Measurements from ENCODE around the gene TMEM69. TPM values are rescaled to one million over a fixed set of nuclear protein-coding genes. Genes with fewer than 3 reads are reported as not detected.
"Not testable (repeated sequence)": the region's sequence is repeated elsewhere in the genome, so short reads cannot be mapped to it uniquely, and the experiment has no call there.

The TMEM69 gene
- total RNA-seq, 4 donors from 2014 or later, result 12.0 to 52.7 (median 30.8) TPM

DNA sequence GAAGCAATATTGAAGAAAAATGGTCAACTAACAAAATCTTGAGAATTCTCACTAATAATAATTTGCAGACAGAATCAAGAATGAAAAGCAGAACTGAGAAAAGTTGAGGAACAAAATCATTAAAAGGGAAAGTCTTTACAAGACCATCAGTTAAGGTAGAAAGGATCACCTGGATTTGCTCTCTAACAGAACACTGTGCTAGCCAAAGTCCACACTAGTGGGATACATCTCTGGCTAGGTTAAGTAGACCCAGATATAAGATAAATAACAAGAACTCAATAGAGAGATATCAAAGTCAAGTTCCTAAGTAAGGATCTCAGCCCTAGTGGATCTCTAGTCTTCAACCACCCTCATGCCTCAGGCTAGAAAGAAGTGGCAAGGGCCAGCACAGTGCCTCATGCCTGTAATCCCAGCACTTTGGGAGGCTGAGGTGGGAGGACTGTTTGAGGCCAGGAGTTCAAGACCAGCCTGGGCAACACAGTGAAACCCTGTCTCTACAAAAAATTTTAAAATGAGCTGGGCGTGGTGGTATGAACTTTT, 42.9 kb downstream of the TMEM69 start:
- 89 to 100% methylated on average over 1 of the region's 1 CpG for WGBS, 2 donors
- TF ChIP-seq, protein P1, sequence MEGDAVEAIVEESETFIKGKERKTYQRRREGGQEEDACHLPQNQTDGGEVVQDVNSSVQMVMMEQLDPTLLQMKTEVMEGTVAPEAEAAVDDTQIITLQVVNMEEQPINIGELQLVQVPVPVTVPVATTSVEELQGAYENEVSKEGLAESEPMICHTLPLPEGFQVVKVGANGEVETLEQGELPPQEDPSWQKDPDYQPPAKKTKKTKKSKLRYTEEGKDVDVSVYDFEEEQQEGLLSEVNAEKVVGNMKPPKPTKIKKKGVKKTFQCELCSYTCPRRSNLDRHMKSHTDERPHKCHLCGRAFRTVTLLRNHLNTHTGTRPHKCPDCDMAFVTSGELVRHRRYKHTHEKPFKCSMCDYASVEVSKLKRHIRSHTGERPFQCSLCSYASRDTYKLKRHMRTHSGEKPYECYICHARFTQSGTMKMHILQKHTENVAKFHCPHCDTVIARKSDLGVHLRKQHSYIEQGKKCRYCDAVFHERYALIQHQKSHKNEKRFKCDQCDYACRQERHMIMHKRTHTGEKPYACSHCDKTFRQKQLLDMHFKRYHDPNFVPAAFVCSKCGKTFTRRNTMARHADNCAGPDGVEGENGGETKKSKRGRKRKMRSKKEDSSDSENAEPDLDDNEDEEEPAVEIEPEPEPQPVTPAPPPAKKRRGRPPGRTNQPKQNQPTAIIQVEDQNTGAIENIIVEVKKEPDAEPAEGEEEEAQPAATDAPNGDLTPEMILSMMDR (IDR thresholded peaks at IDR 0.05), result no peak
- no peak for TF ChIP-seq POLR2A (IDR thresholded peaks at IDR 0.05)

DNA sequence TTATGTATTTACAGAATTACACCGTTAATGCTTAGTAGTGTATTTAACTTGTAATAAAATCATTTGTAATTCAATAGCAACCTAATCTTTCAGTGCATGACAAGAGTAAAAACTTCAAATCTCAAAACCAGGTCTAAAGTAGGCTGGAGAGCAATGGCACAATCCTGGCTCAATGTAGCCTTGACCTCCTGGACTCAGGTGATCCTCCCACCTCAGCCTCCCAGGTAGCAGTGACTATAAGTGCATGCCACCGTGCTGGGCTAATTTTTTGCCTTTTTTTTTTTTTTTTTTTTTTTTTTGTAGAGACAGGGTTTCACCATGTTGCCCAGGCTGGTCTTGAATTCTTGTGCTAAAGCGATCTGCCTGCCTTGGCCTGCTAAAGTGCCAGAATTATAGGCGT, 51.2 kb downstream of the TMEM69 start:
- peaks cover 0 to 37% (median 0%) of the 10 kb centered on the region in 3 donors for H3K36me3 ChIP-seq
- H3K4me3 ChIP-seq, result no peak overlapping the region
- no peak for TF ChIP-seq POLR2A (IDR thresholded peaks at IDR 0.05)
- TF ChIP-seq, protein P1 (IDR thresholded peaks at IDR 0.05), result no peak
- WGBS, 2 donors, result 91% methylated on average over 4 of the region's 4 CpGs
- H3K27me3 ChIP-seq, result no peaks in the 10 kb centered on the region
- no peak overlapping the region for H3K27ac ChIP-seq
- DNase-seq, result no peak
- H3K9me3 ChIP-seq, result no peaks in the 10 kb centered on the region
- intact Hi-C loops (cut with DNase I), result no loop called here
- H3K4me1 ChIP-seq, result no peaks in the 10 kb centered on the region

More for the DNA sequence above, 42.9 kb downstream of the TMEM69 start:
- Histone ChIP-seq H3K4me3 (no peak overlapping the region), H3K27ac (peak overlapping the region in 1 of 4 donors; percentile 15), H3K4me1 (peaks cover 0 to 23% (median 0%) of the 10 kb centered on the region in 3 donors), H3K27me3 (no peaks in the 10 kb centered on the region), H3K9me3 (no peaks in the 10 kb centered on the region), H3K36me3 (peaks cover 0 to 30% (median 0%) of the 10 kb centered on the region in 3 donors)
- intact Hi-C loops (cut with DNase I), result no loop called here
- no peak for DNase-seq

DNA sequence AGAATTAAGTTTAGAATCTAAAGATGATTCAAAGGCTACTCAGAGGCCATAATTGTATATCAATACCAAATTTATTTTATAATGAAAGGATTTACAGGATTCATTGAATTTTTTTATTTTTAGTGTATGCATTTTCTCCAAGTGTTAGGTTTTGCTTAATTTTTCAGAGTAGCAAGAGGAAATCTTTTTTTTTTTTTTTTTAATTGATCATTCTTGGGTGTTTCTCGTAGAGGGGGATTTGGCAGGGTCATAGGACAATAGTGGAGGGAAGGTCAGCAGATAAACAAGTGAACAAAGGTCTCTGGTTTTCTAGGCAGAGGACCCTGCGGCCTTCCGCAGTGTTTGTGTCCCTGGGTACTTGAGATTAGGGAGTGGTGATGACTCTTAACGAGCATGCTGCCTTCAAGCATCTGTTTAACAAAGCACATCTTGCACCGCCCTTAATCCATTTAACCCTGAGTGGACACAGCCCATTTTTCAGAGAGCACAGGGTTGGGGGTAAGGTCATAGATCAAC, 51.7 kb downstream of the TMEM69 start:
- H3K27me3 ChIP-seq; intact Hi-C loops (cut with DNase I); H3K4me1 ChIP-seq; DNase-seq; H3K4me3 ChIP-seq; H3K9me3 ChIP-seq; H3K27ac ChIP-seq: not testable (repeated sequence)
- 79 to 84% methylated on average over 5 of the region's 5 CpGs for WGBS, 2 donors
- H3K36me3 ChIP-seq, result peaks cover 0 to 42% (median 0%) of the 10 kb centered on the region in 3 donors

Other genes with a start within 250 kb of the TMEM69 start
- gene TESK2, start 197.0 kb upstream of the TMEM69 start, total RNA-seq, result 1 to 10 TPM; 4.2 to 8.4 (median 5.9) TPM
- 1 to 10 TPM in 1 of 4 donors, under 1 TPM in 2, not detected in 1; 0.15 to 1.1 (median 0.76) TPM for gene CCDC163, start 188.1 kb upstream of the TMEM69 start, total RNA-seq
- gene MMACHC, start 187.9 kb upstream of the TMEM69 start, total RNA-seq, result 1 to 10 TPM; 1.1 to 2.1 (median 1.8) TPM
- gene PRDX1, start 166.3 kb upstream of the TMEM69 start, total RNA-seq, result 1,000 to 10,000 TPM in 3 of 4 donors, 100 to 1,000 TPM in 1; 531 to 1,461 (median 1,071) TPM
- gene AKR1A1, start 137.4 kb upstream of the TMEM69 start, total RNA-seq, result 100 to 1,000 TPM; 122 to 164 (median 146) TPM
- gene NASP, start 104.1 kb upstream of the TMEM69 start, total RNA-seq, result 10 to 100 TPM; 40.0 to 71.7 (median 63.4) TPM
- 1 to 10 TPM in 3 of 4 donors, under 1 TPM in 1; 0.38 to 3.6 (median 2.4) TPM for gene CCDC17, start 64.1 kb upstream of the TMEM69 start, total RNA-seq
- gene GPBP1L1, start 1.6 kb upstream of the TMEM69 start, total RNA-seq, result 100 to 1,000 TPM in 2 of 4 donors, 10 to 100 TPM in 2; 67.3 to 139 (median 97.7) TPM
- 1 to 10 TPM; 6.4 to 8.4 (median 7.4) TPM for gene IPP, start 62.5 kb downstream of the TMEM69 start, total RNA-seq
- gene MAST2, start 115.4 kb downstream of the TMEM69 start, total RNA-seq, result 10 to 100 TPM in 3 of 4 donors, 1 to 10 TPM in 1; 8.3 to 24.8 (median 14.5) TPM

All from esophagus squamous epithelium (tissue), 5 donors.